Fibroblast of upper back skin (primary cell): Measurements from ENCODE around the gene DDX49.
A peak's percentile ranks its signal among the peaks of the same experiment; 100 is the strongest.

Source experiments
- DNase-seq: peaks from one replicate; pipeline ENCODE4 v3.0.0-alpha.2; 2013

The DDX49 gene

GRCh38 chr19:18919086-18919899, at the start of gene DDX49, which contains the start of gene COPE:
TSS of gene DDX49 (plus strand) at chr19:18919715. CDS start at chr19:18919742, 27 bp downstream.
TSS of gene COPE (minus strand) at chr19:18919387. CDS start at chr19:18919348, 39 bp downstream.
- peak; percentile 100 for DNase-seq

DNA sequence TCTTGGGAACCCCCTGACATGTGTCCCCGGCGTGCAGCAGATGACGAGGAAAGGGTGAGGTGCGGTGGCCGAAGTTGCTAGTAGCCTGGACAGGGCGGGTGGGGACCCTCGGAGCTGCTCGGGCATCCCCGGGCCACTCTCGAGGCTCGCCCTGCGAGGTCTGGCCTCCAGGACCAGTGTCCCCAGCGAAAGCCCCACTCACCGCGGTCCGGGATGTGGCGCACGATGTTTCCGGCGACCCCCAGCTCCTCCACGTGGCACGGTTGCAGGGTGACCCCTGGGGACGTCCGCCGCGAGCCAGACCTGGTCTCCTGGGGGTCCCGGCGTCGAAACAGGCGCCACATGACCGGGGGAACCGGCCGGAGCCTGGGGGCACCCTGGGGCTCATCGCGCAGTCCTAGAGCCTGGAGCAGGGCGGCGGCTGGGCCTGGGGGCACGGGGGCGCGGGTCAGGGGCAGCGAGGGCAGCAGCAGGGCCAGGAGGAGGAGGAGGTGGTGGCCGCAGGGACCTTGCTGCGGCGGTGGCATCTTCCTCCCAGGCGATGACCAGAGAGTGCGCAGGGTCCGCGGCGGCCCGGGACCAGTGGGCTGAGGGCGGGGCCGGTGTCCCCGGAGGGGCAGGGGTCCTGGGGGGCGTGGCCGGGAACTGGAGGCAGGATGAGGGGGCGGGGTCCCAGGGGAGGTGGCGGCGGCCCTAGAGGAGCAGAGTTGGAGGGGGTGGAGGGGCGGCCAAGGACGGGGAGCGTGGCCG, 49.6 kb upstream of the DDX49 start:
- DNase-seq: no peak

DNA sequence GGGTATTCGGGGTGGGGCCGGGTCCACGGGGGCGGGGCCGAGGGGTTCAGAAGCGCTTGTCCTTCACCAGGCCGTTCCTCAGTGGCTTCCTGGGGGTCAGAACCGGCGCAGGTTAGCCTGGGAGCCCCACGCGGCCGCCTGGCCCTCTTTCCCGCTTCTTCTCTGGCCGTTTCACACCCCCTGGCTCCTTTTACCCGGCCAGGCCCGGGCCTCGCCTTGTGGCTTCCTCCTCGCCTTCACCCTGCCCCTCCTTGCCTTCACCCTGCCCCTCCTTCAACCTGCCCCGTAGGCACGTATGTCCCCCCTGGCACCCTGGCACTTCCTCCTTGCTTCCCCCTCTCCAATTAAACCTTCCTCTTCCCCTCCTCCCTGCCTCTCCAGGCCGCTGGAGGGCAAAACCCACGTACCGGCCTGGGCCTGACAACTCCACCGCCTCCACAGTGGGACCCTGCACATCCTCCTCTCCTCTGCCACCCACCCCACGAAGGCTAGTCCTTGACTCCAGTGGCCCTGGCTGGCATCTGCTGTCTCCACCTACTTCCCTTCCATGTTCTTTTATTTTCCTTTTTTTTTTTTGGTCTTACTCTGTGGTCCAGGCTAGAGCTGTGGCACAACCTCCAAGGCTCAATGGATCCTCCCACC, 48.9 kb upstream of the DDX49 start:
- no peak for DNase-seq

DNA sequence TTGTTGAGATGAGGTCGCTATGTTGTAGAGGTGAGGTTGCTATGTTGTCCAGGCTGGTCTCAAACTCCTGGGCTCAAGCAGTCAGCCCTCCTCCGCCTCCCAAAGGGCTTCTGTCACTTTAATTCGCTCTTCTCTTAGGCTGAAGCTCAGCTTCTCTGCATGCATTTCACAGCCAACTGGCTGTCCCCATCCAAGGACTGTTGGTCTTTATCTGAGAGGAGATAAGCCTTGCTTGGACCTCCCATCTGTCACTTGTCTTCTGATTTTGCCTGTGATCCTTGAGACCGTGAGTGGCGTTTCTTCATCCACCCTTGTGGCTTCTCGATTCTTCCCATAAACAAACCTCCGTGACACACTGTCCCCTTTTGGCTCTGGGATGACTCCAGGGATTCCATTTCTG, 48.0 kb upstream of the DDX49 start:
- DNase-seq: no peak

DNA sequence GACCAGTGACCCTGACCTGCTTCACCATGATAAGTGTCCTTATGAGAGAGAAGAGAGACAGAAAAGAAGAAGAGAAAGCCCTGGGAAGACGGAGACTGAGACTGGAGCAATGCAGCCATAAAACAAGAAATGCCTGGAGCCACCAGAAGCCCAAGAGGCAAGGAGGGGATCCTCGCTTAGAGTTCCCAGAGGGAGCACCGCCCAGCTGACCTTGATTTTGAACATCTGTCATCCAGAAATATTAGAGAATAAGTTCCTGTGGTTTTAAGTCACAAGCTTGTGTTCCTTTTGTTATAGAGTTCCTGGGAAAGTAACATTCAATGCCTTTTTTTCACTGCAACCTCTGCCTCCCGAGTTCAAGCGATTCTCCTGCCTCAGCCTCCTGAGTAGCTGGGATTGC, 43.8 kb upstream of the DDX49 start:
- DNase-seq: peak; percentile 14

GRCh38 chr19:18876865-18877264, 42.6 kb upstream of the DDX49 start:
- DNase-seq: no peak

DNA sequence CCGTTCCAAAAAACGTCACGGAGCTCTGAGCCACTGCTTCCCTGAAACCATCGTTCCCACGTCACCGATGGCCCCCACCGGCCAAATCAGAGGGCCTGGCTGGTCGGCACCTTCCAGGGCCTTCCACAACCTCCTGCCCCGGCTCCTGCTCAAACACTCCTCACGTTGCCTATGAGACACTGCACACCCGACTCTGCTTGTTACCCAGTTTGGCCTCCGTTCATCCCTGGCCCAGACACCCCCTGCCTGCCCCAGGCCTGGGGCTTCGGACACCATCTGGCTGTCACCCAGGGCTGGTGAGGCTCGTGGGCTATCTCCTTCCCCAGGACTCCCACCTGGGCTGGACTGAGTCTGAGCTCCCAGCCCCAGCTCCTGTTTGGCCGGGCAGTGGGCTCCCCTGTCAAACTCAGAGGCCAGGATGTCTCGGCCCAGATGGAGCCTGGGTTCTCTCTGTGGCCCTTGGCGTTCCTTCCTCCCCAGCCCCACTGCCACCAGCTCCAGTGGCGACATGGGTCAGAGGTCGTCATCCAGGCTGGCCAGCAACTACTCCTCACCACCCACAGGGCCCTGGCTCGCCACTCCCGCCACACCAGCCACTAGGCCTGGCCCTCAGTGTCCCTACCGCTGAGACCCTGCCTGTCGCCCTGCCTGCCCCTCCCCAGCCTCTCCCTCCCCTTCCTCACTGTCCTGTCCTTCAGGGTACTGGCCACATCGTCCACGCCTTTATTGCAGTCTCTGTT, 41.3 kb upstream of the DDX49 start:
- no peak for DNase-seq

GRCh38 chr19:18878858-18879578, 40.5 kb upstream of the DDX49 start:
- DNase-seq: no peak

DNA sequence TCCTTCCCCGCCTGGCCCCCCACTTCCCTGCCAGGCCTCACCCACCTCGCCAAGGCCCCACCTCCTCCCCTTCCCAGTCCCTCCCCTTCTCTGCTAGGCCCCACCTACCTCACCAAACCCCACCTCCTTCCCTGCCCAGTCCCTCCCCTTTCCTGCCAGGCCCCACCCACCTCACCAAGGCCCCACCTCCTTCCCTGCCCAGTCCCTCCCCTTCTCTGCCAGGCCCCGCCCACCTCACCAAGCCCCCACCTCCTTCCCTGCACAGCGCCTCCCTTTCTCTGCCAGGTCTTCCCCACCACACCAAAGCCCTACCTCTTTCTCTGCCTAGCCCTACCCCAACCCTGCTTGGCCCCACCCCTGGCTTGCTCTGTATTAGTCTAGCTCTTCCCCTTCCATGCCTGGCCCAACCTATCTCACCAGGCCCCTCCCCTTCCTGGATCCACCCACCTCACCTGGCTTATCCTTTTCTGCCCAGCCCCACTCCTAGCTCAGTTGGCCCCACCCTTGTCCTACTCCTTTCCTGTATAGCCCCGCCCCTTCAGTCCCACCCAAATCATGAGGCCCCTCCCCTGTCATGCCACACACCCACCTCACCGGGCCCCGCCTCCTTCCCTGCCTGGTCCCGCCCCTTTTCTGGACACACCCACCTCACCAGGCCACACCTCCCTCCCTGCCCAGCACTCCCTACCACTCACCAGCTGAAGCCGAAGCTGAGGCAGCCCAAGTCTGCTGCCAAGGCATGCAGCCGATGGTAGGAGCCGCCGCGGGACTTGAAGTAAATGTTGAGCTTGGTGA, 39.7 kb upstream of the DDX49 start:
- DNase-seq: no peak

DNA sequence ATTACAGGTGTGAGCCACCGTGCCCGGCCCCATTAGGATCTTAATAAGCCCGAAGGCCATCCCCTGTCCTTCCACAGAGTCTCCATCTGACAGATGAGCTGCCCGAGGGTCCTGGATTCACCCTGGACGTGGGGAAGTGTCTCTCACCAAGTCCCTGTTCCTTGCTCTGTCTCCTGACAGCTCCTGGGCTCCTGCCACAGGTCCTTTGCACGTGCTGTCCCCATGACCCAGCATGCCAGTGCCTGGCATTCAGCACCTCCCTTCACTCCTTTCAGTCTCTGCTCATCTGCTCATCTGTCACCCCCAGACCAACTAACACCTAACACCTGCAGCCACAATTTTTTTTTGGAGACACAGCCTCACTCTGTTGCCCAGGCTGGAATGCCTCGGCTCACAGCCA, 38.0 kb upstream of the DDX49 start:
- DNase-seq: no peak

GRCh38 chr19:18883526-18884304, 35.8 kb upstream of the DDX49 start:
- DNase-seq: no peak

- DNase-seq: no peak
Observed at GRCh38 chr19:18886972-18887371, 32.5 kb upstream of the DDX49 start.

GRCh38 chr19:18889949-18890745, 29.4 kb upstream of the DDX49 start:
- no peak for DNase-seq

DNA sequence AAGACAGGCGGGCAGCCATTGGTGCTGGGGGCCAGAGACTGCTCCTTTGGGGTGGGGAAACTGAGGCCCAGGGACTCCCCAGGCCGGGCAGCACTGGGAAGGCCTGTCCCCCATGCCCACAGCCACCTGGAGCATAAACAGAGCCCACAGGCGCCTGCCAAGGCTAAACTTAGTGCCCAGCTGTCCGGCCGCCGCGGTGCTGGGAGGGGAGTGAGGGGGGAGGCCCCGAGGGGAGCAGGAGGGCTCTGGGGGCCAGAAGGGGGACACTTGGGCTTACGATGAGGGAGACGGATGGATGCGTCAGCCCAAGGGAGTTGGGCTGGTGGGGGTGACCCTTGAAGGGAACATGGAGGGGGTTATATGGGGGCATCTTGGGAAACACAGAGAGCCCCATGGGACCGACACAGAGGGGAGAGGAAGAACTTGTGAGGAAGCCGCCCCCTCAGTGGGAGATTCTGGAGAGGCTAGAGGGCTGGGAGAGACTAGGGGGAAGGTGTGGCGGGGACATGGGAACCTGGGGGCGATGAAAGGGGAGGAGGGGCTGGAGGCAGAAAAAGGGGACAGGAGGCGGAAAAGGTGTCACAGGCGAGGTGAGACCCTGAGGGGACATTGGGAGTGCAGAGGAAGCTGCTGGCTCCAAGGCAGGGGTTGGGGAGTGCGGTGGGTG, 25.8 kb upstream of the DDX49 start:
- DNase-seq: no peak

DNA sequence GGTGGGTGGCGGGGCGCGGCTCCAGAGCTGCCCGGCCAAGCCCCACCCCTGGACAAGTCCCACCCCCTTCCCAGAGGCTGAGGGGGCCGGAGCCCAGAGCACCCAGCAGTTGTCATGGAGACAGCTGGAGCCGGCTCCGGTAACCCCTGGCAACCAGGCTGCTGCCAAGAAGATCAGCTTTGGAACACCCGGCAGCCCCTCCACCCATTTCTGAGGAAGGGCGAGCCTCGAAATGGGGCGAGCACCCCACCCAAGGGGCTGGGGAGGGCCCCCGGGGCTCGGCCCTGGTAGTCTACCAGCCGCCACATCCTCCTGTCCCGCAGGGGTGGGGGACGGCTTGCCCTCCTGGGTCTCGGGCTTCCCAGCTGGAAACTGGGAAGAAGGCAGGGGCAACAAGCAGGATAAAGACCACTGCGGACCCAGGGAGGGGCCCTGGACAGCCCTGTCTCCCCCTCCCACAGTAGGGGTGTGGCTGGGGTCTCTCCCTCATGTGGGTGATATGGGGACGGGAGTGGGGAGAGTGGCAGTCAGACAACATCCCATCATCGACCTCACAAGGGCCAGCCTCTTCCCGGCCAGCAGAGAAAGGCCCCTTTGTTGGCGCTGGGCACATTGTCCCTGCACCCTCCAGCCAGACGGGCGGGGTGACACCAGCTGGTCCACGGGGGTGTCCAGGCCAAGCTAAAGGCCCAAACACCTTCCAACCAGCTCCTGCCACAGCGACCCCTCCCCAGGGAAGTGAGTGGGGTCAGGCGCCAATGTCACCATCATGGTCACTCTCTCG, 25.1 kb upstream of the DDX49 start:
- peak; percentile 36 for DNase-seq

DNA sequence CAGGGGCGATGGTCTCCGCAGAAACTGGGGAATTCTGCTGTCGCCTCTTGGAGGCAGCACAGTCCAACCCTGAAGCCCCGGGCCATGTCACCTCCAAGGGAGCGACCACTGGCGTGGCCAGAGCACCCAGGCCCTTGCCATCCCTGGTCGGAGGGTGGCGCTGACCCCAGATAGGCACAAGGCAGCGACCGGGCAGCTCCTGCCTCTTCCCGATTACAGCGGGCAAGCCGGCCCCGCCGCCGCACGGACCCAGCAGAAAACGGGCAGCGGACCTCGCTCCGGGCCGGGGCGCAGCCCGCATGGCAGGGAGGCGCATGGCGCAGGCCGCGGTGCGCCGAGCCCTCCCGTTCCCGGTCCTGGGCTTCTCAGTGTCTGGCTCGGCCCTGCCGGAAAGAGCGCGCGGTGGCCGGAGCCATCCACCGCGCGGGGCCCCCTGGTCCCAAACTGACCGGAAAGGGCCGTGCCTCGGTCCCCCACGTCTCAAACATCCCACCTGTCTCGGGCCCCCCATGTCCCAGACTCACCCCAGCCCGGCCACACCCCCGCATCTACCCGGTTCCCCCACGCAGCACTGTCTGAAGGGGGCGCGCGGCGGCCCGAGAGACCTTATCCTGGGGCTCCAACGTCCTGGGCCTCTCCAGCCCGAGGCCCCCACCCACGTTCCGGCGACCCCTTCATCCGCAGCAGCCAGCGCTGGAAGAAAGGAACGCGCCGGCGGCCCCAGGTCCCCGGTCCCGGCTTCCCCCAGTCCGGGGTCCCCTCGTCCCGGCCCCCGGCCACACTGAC, 24.3 kb upstream of the DDX49 start:
- peak; percentile 21 for DNase-seq

GRCh38 chr19:18895824-18896341, 23.6 kb upstream of the DDX49 start, which contains the start of gene CERS1:
TSS of gene CERS1 (minus strand) at chr19:18896158. CDS start at chr19:18896072, 86 bp downstream.
- no peak for DNase-seq
